Ovary (tissue), 3 donors: ENCODE data around the gene XXYLT1.

Source experiments
- EP300 ChIP-seq: sonication (generic); formaldehyde crosslinking; IDR thresholded peaks from one replicate; pipeline ENCODE4 v1.6.1; 2017; ENCODE audit warnings: antibody characterized with exemption
- POLR2A ChIP-seq: fragments of 450-650 bp; IDR thresholded peaks from one replicate; pipeline ENCODE4 v1.6.1; 2017; ENCODE audit warnings: antibody characterized with exemption, mild to moderate bottlenecking, moderate library complexity
- TF ChIP-seq, protein P1 (sequence below), 3 donors: fragments of 450-650 bp in 2 of 3; fragments of 200-600 bp in 1 of 3; IDR thresholded peaks; one replicate each; pipeline versions ENCODE4 v1.5.1 to v1.8.0; 2016 to 2022; ENCODE audit warnings: antibody characterized with exemption in 3 of 3, mild to moderate bottlenecking in 1 of 3
- donor health status: DM: no; HTN: no; CAD: no.

DNA sequence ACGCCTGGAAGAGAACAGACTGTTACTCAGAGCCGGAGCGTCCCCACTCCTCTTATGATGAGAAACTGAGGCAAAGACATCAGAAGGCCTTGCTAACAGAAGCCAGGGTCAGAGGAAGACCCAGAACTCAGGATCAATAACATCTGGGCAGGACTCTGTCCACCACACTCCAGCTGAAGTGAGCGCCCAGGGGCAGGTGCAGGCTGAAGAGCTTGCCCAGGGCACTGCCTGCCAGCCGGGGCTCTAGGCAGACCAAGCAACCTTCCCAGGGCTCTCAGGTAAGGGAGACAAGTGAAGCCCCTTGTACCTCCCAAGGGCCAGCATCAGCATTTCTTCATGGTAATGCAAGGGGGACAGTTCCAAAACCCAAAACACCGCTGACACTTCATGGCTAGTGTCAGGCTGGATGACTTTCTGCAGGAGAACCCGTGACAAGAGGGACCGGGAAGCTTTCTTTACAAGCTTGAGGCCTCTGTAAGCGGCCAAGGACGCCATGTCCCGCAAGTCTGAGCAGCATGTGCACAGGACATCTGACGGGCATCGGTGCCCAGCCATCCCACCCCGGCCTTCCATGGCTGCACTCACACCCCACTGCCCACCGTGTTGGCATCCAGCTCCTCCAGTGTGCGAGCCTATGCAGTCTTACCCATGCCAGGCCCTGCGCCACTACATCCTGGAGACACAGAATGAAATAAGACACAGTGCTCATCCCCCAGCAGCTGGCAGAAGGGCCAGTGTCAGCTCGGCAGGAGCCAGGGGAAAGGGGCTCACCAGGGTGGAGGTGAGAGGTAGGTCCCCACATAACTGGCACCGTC is 14.1 kb downstream of the XXYLT1 start:
- TF ChIP-seq, protein P1, sequence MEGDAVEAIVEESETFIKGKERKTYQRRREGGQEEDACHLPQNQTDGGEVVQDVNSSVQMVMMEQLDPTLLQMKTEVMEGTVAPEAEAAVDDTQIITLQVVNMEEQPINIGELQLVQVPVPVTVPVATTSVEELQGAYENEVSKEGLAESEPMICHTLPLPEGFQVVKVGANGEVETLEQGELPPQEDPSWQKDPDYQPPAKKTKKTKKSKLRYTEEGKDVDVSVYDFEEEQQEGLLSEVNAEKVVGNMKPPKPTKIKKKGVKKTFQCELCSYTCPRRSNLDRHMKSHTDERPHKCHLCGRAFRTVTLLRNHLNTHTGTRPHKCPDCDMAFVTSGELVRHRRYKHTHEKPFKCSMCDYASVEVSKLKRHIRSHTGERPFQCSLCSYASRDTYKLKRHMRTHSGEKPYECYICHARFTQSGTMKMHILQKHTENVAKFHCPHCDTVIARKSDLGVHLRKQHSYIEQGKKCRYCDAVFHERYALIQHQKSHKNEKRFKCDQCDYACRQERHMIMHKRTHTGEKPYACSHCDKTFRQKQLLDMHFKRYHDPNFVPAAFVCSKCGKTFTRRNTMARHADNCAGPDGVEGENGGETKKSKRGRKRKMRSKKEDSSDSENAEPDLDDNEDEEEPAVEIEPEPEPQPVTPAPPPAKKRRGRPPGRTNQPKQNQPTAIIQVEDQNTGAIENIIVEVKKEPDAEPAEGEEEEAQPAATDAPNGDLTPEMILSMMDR (IDR thresholded peaks at IDR 0.05) = no peak
- TF ChIP-seq POLR2A (no peak), EP300 (no peak)
